HG03521 (cell line): ENCODE results near the gene NT5DC4.
"Not testable (repeated sequence)": the region's sequence is repeated elsewhere in the genome, so short reads cannot be mapped to it uniquely, and the experiment has no call there.

Source experiments
- ATAC-seq: cut with Tn5 transposase; IDR thresholded peaks from one replicate; pipeline ENCODE4 v1.9.1; 2021; ENCODE audit warnings: mild to moderate bottlenecking, moderate library complexity; ENCODE audit not compliant: unreplicated experiment

Gene NT5DC4

DNA sequence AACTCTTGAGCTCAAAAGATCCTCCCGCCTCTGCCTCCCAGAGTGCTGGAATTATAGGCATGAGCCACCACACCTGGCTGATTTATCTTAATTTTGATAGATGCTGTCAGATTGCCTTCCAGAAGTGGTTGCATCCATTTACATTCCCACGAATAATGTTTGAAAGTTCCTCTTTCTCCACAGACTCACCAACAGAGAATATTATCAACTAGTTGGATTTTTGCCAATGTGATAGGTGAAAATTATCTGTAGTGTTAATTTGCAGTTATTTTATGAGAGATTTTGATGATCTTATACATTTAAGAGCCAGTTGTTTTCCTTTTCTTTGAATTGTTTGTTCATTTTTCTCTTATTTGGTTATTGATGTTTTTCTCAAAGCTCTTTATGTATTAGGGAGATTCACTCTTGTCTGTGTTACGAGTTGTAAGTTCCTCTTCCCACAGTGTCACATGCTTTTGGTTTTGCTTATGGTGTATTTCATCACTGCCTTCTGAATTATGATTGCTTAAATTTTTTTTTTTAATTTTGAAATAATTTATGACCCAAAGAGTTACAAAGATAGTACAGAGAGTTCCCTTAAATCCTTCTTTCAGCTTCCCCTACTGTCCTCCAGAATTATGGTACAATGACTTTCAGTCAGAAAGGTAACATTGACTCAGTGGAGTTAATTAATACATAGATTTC is 20.7 kb upstream of the NT5DC4 start:
- ATAC-seq, result no peak

- no peak for ATAC-seq
These were observed 19.8 kb upstream of the NT5DC4 start for GRCh38 chr2:112701052-112701451.

- ATAC-seq, result no peak
These were observed 17.1 kb upstream of the NT5DC4 start for GRCh38 chr2:112703684-112704083.

GRCh38 chr2:112705575-112705974 is 15.2 kb upstream of the NT5DC4 start:
- ATAC-seq, result no peak

GRCh38 chr2:112706170-112706664 is 14.6 kb upstream of the NT5DC4 start:
- ATAC-seq, result no peak

- ATAC-seq, result not testable (repeated sequence)
These were observed 13.9 kb upstream of the NT5DC4 start for GRCh38 chr2:112706947-112707346.

GRCh38 chr2:112708968-112709367 is 11.9 kb upstream of the NT5DC4 start:
- ATAC-seq, result no peak

- no peak for ATAC-seq
These were observed 11.1 kb upstream of the NT5DC4 start for GRCh38 chr2:112709703-112710102.

DNA sequence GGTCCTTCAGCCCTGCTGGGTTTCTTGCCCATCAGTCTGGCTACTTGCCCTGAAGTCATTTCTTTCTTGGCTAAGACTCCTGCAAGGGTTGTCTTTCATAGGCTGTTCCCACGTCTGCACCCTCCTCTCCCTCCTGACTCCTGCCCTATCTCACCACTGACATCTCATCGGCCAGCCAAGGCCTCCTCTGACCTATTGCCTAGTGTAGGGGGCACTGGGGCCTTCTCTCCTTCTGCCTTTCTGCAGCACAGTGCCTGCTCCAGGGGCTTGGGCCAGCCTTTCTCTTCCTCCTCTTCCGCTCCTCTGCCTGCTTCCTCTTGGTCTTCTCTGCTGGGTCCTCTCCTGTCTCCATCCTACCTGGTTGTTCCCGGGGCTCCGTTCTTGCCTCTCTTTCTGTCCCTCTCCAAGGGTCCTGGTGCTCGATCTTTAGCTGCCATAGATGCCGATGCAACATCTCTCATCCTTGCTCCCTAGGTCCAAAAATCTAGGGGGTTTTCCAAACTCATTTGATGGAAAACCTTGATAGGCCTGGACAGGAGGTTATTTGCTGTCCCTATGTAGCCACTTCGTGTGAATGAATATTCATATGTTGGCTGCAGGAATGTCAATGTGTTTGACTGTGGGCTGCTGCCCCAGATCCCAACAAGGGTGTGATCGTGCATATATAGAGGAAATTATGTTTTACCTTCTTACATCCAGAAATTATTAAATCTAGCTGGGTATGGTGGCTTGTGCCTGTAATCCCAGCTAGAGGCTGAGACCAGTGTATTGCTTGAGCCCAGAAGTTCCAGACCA is 9.7 kb upstream of the NT5DC4 start:
- ATAC-seq, result no peak

GRCh38 chr2:112712465-112712864 is 8.4 kb upstream of the NT5DC4 start:
- ATAC-seq, result no peak

- ATAC-seq, result no peak
These were observed 7.8 kb upstream of the NT5DC4 start for GRCh38 chr2:112712903-112713584.

GRCh38 chr2:112713585-112713925 is 7.3 kb upstream of the NT5DC4 start:
- ATAC-seq, result no peak

GRCh38 chr2:112713926-112714325 is 6.9 kb upstream of the NT5DC4 start:
- ATAC-seq, result no peak

DNA sequence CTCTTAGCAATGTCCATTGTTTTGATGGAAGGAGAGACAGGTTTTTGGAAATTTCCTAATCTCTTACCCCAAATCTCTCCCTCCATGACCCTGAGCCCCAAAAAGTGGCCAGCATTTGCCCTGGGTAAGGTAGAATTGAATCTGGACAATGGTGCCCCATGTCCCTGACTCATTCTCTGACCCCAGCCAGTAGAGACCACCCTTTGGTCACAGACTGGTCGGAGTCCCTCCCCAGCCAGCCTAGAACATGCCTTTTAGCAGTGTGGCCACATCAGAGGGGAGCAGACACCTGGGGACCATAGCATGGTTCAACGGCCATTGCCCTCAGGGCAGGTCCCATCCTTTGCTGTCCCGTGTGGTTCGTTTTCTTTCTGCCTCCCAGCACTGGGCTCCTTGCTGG is 6.5 kb upstream of the NT5DC4 start:
- ATAC-seq, result no peak

DNA sequence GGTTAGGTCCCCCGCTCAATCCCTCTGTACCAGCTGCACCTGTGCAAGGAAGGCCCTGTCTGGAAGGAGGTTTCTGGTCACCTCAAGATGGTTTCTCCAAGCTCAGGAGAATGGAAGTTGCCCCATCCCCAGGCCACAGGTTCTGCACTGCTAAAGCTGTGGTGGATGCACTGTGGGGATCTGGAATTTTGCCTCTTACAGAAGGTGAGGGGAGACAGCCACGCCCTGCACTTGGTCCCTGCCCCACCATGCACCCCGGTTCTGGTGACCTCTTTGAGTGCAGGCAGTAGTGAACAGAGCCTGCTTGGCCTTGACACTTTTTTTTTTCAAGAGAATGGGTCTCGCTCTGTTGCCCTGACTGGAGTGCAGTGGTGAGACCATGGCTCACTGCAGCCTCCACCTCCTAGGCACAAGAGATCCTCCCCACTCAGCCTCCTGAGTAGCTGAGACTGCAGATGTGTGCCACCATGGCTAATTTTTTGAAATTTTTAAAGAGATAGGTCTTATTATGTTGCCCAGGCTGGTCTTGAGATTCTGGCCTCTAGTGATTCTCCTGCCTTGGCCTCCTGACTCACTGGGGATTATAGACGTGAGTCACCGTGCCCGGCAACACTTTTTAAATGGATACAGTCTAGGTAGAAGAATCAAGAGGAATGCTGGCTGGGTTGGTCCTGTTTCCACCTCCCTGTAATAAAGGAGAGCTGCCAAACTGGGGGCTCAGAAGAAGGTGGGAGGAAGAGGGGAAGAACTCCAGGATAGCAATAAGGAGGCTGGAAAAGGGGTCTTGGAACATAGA is 5.8 kb upstream of the NT5DC4 start:
- no peak for ATAC-seq

DNA sequence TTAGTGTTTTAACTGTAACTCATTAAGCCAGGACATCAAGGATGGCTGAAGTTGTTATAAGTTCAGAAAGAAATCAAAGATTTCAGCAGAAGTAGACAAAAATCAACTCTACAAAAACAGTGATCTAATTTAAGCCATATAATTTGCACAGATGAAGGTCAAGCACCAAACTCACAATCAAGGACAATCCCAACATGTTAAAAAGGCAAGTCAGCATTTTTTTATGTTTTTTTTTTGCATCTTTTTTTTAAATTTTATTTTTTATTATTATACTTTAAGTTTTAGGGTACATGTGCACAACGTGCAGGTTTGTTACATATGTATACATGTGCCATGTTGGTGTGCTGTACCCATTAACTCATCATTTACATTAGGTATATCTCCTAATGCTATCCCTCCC is 4.7 kb upstream of the NT5DC4 start:
- ATAC-seq, result not testable (repeated sequence)

DNA sequence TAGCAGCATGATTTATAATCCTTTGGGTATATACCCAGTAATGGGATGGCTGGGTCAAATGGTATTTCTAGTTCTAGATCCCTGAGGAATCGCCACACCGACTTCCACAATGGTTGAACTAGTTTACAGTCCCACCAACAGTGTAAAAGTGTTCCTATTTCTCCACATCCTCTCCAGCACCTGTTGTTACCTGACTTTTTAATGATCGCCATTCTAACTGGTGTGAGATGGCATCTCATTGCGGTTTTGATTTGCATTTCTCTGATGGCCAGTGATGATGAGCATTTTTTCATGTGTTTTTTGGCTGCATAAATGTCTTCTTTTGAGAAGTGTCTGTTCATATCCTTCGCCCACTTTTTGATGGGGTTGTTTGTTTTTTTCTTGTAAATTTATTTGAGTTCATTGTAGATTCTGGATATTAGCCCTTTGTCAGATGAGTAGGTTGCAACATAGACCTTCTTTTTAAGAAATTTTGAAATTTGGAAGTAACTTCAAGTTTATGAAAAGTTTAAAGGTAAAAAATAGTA is 3.9 kb upstream of the NT5DC4 start:
- ATAC-seq, result not testable (repeated sequence)

GRCh38 chr2:112718863-112719370 is 1.9 kb upstream of the NT5DC4 start:
- no peak for ATAC-seq

GRCh38 chr2:112721819-112722522 is 1.2 kb downstream of the NT5DC4 start:
- no peak for ATAC-seq
